A549 (cell line): ENCODE results near the gene ALG6. TPM values are rescaled to one million over a fixed set of nuclear protein-coding genes. Genes with fewer than 3 reads are reported as not detected.

Experiments
- polyA plus RNA-seq, 4 experiments: library from polyadenylated mRNA; depleted of rRNA in 3 of 4; stranded (reverse); fragments of >200 nt; fragmentation: RNase III in 1 of 4; extraction: RNeasy Plus Mini Kit Qiagen cat#74134 plus additional on column Dnase treatment in 1 of 4; gene quantifications; 2 replicates in 3 of 4; 3 replicates in 1 of 4; pipeline ENCODE4 v1.2.3, GENCODE V29; 2011 to 2017
- small RNA-seq, 6 experiments: library from RNA; depleted of rRNA; stranded (forward); fragments of <200 nt; gene quantifications; one replicate each; pipeline ENCODE3, GENCODE V24; 2012

ALG6 gene
- polyA plus RNA-seq, 2 of the 4 experiments (the other 2 are of a cell fraction) = 8.3 to 19.6 TPM

Small RNAs within 50 kb of the gene (small RNA-seq; reads per million reads assigned to genes)
- 0 reads per million in 6 experiments for gene MIR6068
- gene RF00019 = 0 reads per million in 6 experiments

Other genes with a start within 250 kb of the ALG6 start
- 0.09 and 0.19 TPM in 2 replicates for gene FOXD3, start 45.1 kb upstream of the ALG6 start, polyA plus RNA-seq (2011; rRNA removed)
- 0.22 to 0.34 TPM (median 0.30 TPM) in 3 replicates for gene FOXD3, start 45.1 kb upstream of the ALG6 start, polyA plus RNA-seq (2017; fragmentation: RNase III; extraction: RNeasy Plus Mini Kit Qiagen cat#74134 plus additional on column Dnase treatment)
- 36.3 and 45.8 TPM in 2 replicates for gene ITGB3BP, start 155.6 kb downstream of the ALG6 start, polyA plus RNA-seq (2011; rRNA removed)
- 31.6 to 33.5 TPM (median 32.7 TPM) in 3 replicates for gene ITGB3BP, start 155.6 kb downstream of the ALG6 start, polyA plus RNA-seq (2017; fragmentation: RNase III; extraction: RNeasy Plus Mini Kit Qiagen cat#74134 plus additional on column Dnase treatment)
- gene EFCAB7, start 155.9 kb downstream of the ALG6 start, polyA plus RNA-seq (2011; rRNA removed) = 4.6 and 5.6 TPM in 2 replicates
- gene EFCAB7, start 155.9 kb downstream of the ALG6 start, polyA plus RNA-seq (2017; fragmentation: RNase III; extraction: RNeasy Plus Mini Kit Qiagen cat#74134 plus additional on column Dnase treatment) = 3.8 to 4.6 TPM (median 4.0 TPM) in 3 replicates
- 25.5 and 39.9 TPM in 2 replicates for gene PGM1, start 225.8 kb downstream of the ALG6 start, polyA plus RNA-seq (2011; rRNA removed)
- gene PGM1, start 225.8 kb downstream of the ALG6 start, polyA plus RNA-seq (2017; fragmentation: RNase III; extraction: RNeasy Plus Mini Kit Qiagen cat#74134 plus additional on column Dnase treatment) = 44.8 to 51.4 TPM (median 50.2 TPM) in 3 replicates